ENCODE measurements around the gene FAHD1.

- TF ChIP-seq CTCF (IDR thresholded peaks at IDR 0.05) (peak in 1 of 3 experiments; percentile 25), POLR2AphosphoS5 (IDR thresholded peaks at IDR 0.05) (no peak)
Observed at GRCh38 chr16:1781758-1782407, 45.1 kb upstream of the FAHD1 start.
